HG02798 (cell line): ENCODE results near the gene ZBTB1.
"Not testable (repeated sequence)": the region's sequence is repeated elsewhere in the genome, so short reads cannot be mapped to it uniquely, and the experiment has no call there.

Experiments used
- ATAC-seq: cut with Tn5 transposase; IDR thresholded peaks from one replicate; pipeline ENCODE4 v1.9.1; 2021; ENCODE audit warnings: mild to moderate bottlenecking; ENCODE audit not compliant: unreplicated experiment, poor library complexity

The ZBTB1 gene

DNA sequence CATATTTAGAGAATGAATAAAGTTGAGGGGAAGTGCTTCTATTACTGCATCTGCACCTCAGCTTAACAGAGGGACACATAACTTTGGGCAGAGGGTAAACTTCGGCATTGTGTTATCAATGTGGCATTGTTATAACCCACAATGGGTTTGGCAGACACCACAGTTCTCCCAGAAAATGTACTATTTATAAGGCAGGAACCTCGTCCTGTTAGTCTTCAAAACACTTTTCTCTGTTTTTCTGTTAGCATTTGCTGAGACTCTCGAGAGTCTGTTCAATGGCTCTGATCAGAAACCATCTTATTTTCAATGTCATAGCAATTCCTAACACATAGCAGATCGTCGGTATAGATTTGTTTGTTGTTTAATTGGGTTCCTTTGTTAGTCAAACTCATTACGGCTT is 59.1 kb downstream of the ZBTB1 start:
- no peak for ATAC-seq

DNA sequence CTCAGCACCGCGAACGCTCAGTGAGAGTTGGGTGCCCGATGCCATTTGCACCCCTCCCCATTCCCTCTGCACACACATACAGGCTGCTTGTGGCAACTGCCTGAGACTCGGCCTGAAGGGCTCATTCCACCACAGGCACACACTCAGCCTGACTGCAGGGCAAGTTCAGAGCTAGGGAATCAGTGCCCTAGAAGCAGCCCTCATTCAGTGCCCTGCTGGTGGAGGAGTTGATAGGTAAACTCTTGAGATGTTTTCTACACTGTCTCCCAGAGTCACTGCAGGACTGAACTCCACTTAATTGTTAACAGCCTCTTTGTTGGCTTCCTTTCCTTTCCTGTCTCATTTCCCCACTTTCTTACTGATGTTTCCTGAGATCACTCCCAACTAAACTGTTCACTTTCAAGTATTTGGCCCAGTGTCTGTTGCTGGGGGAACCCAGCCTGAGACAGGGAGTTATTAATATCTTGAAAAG is 62.1 kb downstream of the ZBTB1 start:
- ATAC-seq, result no peak

DNA sequence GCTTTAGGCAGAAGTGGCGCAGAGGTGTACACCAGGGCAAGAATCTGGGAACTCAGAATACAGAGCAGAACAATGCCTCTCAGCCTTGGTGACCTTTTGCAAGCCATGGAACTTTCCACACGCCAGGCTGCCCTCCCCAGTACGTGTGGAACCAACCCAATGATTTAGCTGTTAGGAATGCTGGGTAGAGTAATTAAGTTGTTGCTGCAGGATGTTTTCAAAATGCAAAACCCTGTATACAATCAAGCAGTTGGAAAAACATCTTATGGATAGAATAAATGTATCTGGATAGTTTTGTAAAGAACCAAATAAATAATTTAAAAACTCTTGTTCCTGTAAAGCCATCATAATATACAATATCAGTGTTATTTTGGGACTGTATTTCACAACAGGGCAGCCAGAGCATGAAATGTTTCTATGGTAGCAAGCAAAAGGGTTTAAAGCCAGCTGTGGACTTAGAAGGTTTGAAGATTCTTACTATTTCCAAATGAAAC is 64.6 kb downstream of the ZBTB1 start:
- ATAC-seq, result no peak

GRCh38 chr14:64569646-64570045 is 65.1 kb downstream of the ZBTB1 start:
- ATAC-seq, result not testable (repeated sequence)

DNA sequence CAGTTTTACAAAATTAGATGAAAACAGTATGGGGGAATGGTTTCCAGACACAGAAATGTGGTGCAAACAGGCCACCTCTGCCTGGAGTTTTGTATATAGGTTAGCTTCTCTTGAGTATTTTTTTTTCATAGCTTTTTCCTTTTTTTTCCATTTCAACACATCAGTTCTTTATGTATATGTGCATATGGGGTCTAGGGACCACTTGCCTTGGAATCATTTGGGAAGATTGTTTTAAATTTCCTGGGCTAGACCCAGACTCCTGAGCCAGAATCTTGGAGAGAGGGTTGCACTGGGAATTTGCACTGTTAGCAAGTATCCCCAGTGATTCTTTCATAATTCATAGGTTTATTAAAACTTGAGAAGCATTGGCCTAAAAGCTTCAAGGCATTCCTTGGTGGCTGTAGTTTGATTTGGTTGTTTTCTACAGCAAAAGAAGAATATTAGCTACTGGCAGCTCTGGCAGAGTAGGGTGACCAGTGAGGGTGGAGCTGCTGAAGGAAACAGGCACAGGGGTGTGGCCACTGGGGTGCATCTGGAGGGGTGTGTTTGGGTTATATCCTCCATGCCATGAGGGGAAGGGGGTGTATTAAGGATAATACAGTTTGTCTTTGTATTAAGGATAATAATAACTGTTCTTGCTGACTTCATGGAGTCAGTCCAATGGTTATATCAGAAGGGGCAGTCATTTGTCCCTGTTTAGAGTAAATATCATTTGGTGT is 68.0 kb downstream of the ZBTB1 start:
- ATAC-seq, result no peak

DNA sequence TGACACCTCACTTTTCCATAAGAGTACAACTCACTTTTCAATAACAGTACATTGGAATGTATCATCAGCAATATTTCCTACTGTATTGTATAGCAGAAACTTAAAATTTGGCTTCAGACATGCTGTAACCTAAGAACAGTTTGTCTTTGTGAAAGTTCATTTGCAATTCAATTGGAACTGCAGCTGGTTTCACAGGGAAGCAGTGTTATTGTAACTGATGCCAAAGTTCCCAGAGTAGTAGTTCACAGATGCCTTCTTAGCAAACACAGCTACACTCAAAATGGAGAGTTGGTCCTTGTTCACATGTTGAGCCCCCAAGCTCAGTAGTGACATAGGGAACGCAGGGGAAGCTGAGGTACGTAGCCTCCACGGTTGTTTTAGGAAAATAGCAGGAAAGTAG is 68.5 kb downstream of the ZBTB1 start:
- ATAC-seq, result no peak
